ENCODE results near the gene SLC35E1. TPM values are rescaled to one million over a fixed set of nuclear protein-coding genes. Genes with fewer than 3 reads are reported as not detected.
"Not testable (repeated sequence)": the region's sequence is repeated elsewhere in the genome, so short reads cannot be mapped to it uniquely, and the experiment has no call there.

Gene SLC35E1
- polyA plus RNA-seq, 3 donors = 17.1 to 26.3 (median 19.9) TPM

- WGBS, 3 donors = 87 to 92% (median 88%) methylated on average over 33 of the region's 33 CpGs
- no peak overlapping the region for H3K27ac ChIP-seq (ENCODE audit: low read depth, low read length)
Observed at GRCh38 chr19:16518483-16519229, 53.6 kb downstream of the SLC35E1 start.

GRCh38 chr19:16518061-16518460 lies 54.2 kb downstream of the SLC35E1 start:
- H3K27ac ChIP-seq (ENCODE audit: low read depth, low read length) = no peak overlapping the region
- 86 to 90% (median 90%) methylated on average over 14 of the region's 14 CpGs for WGBS, 3 donors

- no peak overlapping the region for H3K27ac ChIP-seq (ENCODE audit: low read depth, low read length)
- 81 to 83% (median 82%) methylated on average over 14 of the region's 14 CpGs for WGBS, 3 donors
Observed at GRCh38 chr19:16516923-16517610, 55.1 kb downstream of the SLC35E1 start.

- WGBS, 3 donors = 87 to 92% (median 87%) methylated on average over 15 of the region's 15 CpGs
- no peak overlapping the region for H3K27ac ChIP-seq (ENCODE audit: low read depth, low read length)
Observed at GRCh38 chr19:16516381-16516780, 55.8 kb downstream of the SLC35E1 start.

GRCh38 chr19:16514383-16515019 lies 57.7 kb downstream of the SLC35E1 start:
- no peak overlapping the region for H3K27ac ChIP-seq (ENCODE audit: low read depth, low read length)
- 92 to 93% (median 93%) methylated on average over 23 to 24 of the region's 24 CpGs for WGBS, 3 donors

GRCh38 chr19:16512611-16513010 lies 59.6 kb downstream of the SLC35E1 start:
- H3K27ac ChIP-seq (ENCODE audit: low read depth, low read length) = not testable (repeated sequence)
- WGBS, 3 donors = 97 to 98% (median 97%) methylated on average over 9 to 10 of the region's 10 CpGs

- H3K27ac ChIP-seq (ENCODE audit: low read depth, low read length) = no peak overlapping the region
- WGBS, 3 donors = 79 to 85% (median 82%) methylated on average over 28 of the region's 28 CpGs
Observed at GRCh38 chr19:16509141-16510061, 62.8 kb downstream of the SLC35E1 start.

GRCh38 chr19:16508546-16508945 lies 63.7 kb downstream of the SLC35E1 start:
- WGBS, 3 donors = 95 to 97% (median 96%) methylated on average over 5 of the region's 5 CpGs
- H3K27ac ChIP-seq (ENCODE audit: low read depth, low read length) = no peak overlapping the region

GRCh38 chr19:16506961-16507360 lies 65.3 kb downstream of the SLC35E1 start:
- WGBS, 3 donors = 79 to 93% (median 90%) methylated on average over 6 of the region's 6 CpGs

GRCh38 chr19:16506161-16506560 lies 66.1 kb downstream of the SLC35E1 start:
- not testable (repeated sequence) for H3K27ac ChIP-seq (ENCODE audit: low read depth, low read length)
- 94 to 95% (median 94%) methylated on average over 10 to 11 of the region's 11 CpGs for WGBS, 3 donors

More at GRCh38 chr19:16506961-16507360, 65.3 kb downstream of the SLC35E1 start:
- no peak overlapping the region for H3K27ac ChIP-seq (ENCODE audit: low read depth, low read length)

GRCh38 chr19:16504271-16504670 lies 67.9 kb downstream of the SLC35E1 start:
- WGBS, 3 donors = 83 to 88% (median 87%) methylated on average over 3 of the region's 3 CpGs
- H3K27ac ChIP-seq (ENCODE audit: low read depth, low read length) = no peak overlapping the region

Other genes starting within 250 kb of the SLC35E1 start
- 100 to 1,000 TPM in 1 of 3 donors, 10 to 100 TPM in 2; 16.4 to 136 (median 54.7) TPM for gene KLF2, start 247.6 kb downstream of the SLC35E1 start, polyA plus RNA-seq
- 10 to 100 TPM; 12.9 to 28.0 (median 17.6) TPM for gene EPS15L1, start 100.4 kb downstream of the SLC35E1 start, polyA plus RNA-seq
- gene CALR3, start 76.2 kb downstream of the SLC35E1 start, polyA plus RNA-seq = not detected
- 1 to 10 TPM; 2.4 to 5.7 (median 3.5) TPM for gene C19orf44, start 76.0 kb downstream of the SLC35E1 start, polyA plus RNA-seq
- gene CHERP, start 30.0 kb downstream of the SLC35E1 start, polyA plus RNA-seq = 10 to 100 TPM; 13.4 to 22.1 (median 14.5) TPM
- gene MED26, start 55.8 kb upstream of the SLC35E1 start, polyA plus RNA-seq = 1 to 10 TPM; 3.0 to 6.2 (median 3.4) TPM
- 10 to 100 TPM; 69.6 to 96.7 (median 79.3) TPM for gene SMIM7, start 87.7 kb upstream of the SLC35E1 start, polyA plus RNA-seq
- 1 to 10 TPM in 2 of 3 donors, under 1 TPM in 1; 0.90 to 3.5 (median 2.7) TPM for gene TMEM38A, start 88.7 kb upstream of the SLC35E1 start, polyA plus RNA-seq
- under 1 TPM; 0.06 to 0.60 (median 0.11) TPM for gene NWD1, start 147.4 kb upstream of the SLC35E1 start, polyA plus RNA-seq

All from adipose tissue (tissue), 3 donors.